Activated CD4-positive, alpha-beta T cell treated with anti-CD3 and anti-CD28 coated beads, Interleukin-2, amount 50 U/mL, for 1 hour (primary cell): ENCODE measurements around the gene AKAP8L.
"Not testable (repeated sequence)": the region's sequence is repeated elsewhere in the genome, so short reads cannot be mapped to it uniquely, and the experiment has no call there.

Experiments
- DNase-seq: peaks from one replicate; pipeline ENCODE4 v3.0.0-alpha.2; 2020

AKAP8L gene

GRCh38 chr19:15417699-15418098 lies 1.1 kb downstream of the AKAP8L start:
- no peak for DNase-seq

- DNase-seq: no peak
Measured at GRCh38 chr19:15412832-15413231, 6.0 kb downstream of the AKAP8L start.

GRCh38 chr19:15411351-15411750 lies 7.4 kb downstream of the AKAP8L start:
- not testable (repeated sequence) for DNase-seq

- DNase-seq: no peak
Measured at GRCh38 chr19:15404780-15405211, 14.0 kb downstream of the AKAP8L start.

- DNase-seq: no peak
Measured at GRCh38 chr19:15404097-15404779, 14.6 kb downstream of the AKAP8L start.

GRCh38 chr19:15403151-15403531 lies 15.6 kb downstream of the AKAP8L start:
- DNase-seq: no peak

- DNase-seq: no peak
Measured at GRCh38 chr19:15402411-15403150, 16.2 kb downstream of the AKAP8L start.

GRCh38 chr19:15401397-15401710 lies 17.4 kb downstream of the AKAP8L start:
- DNase-seq: no peak

- no peak for DNase-seq
Measured at GRCh38 chr19:15400521-15401396, 18.0 kb downstream of the AKAP8L start.

GRCh38 chr19:15399635-15400034 lies 19.2 kb downstream of the AKAP8L start:
- no peak for DNase-seq

GRCh38 chr19:15399234-15399515 lies 19.6 kb downstream of the AKAP8L start:
- DNase-seq: no peak

GRCh38 chr19:15398501-15399233 lies 20.1 kb downstream of the AKAP8L start:
- DNase-seq: no peak

- no peak for DNase-seq
Measured at GRCh38 chr19:15397782-15398181, 21.0 kb downstream of the AKAP8L start.

- no peak for DNase-seq
Measured at GRCh38 chr19:15397236-15397635, 21.6 kb downstream of the AKAP8L start.

- DNase-seq: no peak
Measured at GRCh38 chr19:15396436-15396835, 22.4 kb downstream of the AKAP8L start.

GRCh38 chr19:15395251-15395650 lies 23.5 kb downstream of the AKAP8L start:
- DNase-seq: not testable (repeated sequence)

- DNase-seq: no peak
Measured at GRCh38 chr19:15394426-15394825, 24.4 kb downstream of the AKAP8L start.

- no peak for DNase-seq
Measured at GRCh38 chr19:15393963-15394362, 24.8 kb downstream of the AKAP8L start.

GRCh38 chr19:15390814-15391213 lies 28.0 kb downstream of the AKAP8L start:
- DNase-seq: no peak

- DNase-seq: no peak
Measured at GRCh38 chr19:15381864-15382263, 36.9 kb downstream of the AKAP8L start.

GRCh38 chr19:15381429-15381828 lies 37.4 kb downstream of the AKAP8L start:
- no peak for DNase-seq

- DNase-seq: no peak
Measured at GRCh38 chr19:15379999-15380647, 38.7 kb downstream of the AKAP8L start.
